Testis (tissue), 3 donors: Measurements from ENCODE around the gene DAD1. TPM values are rescaled to one million over a fixed set of nuclear protein-coding genes. Genes with fewer than 3 reads are reported as not detected.

Source experiments
- DNase-seq: peaks from one replicate; pipeline ENCODE4 v3.0.0-alpha.2; 2019
- H3K27ac ChIP-seq, 2 donors: fragments of 200-600 bp; sonication (generic); one replicate each; pipeline ENCODE4 v1.5.1; 2019
- H3K27me3 ChIP-seq: fragments of 200-600 bp; sonication (generic); one replicate; pipeline ENCODE4 v1.5.1; 2019
- H3K36me3 ChIP-seq: fragments of 200-600 bp; sonication (generic); one replicate; pipeline ENCODE4 v1.5.1; 2017; ENCODE audit warnings: low read depth; ENCODE audit errors: missing control alignments
- H3K4me1 ChIP-seq: fragments of 200-600 bp; sonication (generic); one replicate; pipeline ENCODE4 v1.5.1; 2019
- H3K4me3 ChIP-seq, 2 donors: fragments of 200-600 bp; sonication (generic); one replicate each; pipeline ENCODE4 v1.5.1; 2017 to 2019
- H3K9me3 ChIP-seq: fragments of 200-600 bp; sonication (generic); one replicate; pipeline ENCODE4 v1.5.1; 2017
- POLR2A ChIP-seq: fragments of 450-650 bp; IDR thresholded peaks from one replicate; pipeline ENCODE4 v1.6.1; 2017; ENCODE audit warnings: antibody characterized with exemption, mild to moderate bottlenecking, moderate library complexity
- WGBS, 2 donors: methylation state at CpG; one replicate each; pipeline ENCODE4 v1.1.5; 2018; 5-methylcytosine and 5-hydroxymethylcytosine counted together
- intact Hi-C: fragments of 100-400 bp; cut with DNase I; formaldehyde crosslinking; loops from one replicate; pipeline ENCODE4 v1.15.1; 2023; ENCODE audit warnings: low total_unique reads
- polyA plus RNA-seq: library from polyadenylated mRNA; stranded (reverse); fragments of 350-450 nt; fragmentation: Illumina TruSeq; extraction: RNeasy Lipid Tissue Mini Kit (QIAGEN cat#74804); gene quantifications from one replicate; pipeline ENCODE4 v1.2.3, GENCODE V29; 2014; ENCODE audit warnings: low read depth, low replicate concordance; ENCODE audit not compliant: insufficient read depth
- total RNA-seq, 2 donors: library from RNA; depleted of rRNA; stranded (reverse); fragments of >200 nt; gene quantifications; one replicate each; pipeline ENCODE4 v1.2.3, GENCODE V29; 2016
- TF ChIP-seq, protein P1 (sequence below), 3 experiments: fragments of 450-650 bp in 2 of 3; fragments of 200-600 bp in 1 of 3; sonication (generic) in 1 of 3; IDR thresholded peaks; one replicate each; pipeline ENCODE4 v1.5.1; 2016 to 2019; ENCODE audit warnings: antibody characterized with exemption in 3 of 3, mild to moderate bottlenecking in 2 of 3, moderate library complexity in 1 of 3

The DAD1 gene
- total and polyA plus RNA-seq, 3 donors from 2014 or later = 209 to 350 (median 235) TPM

- Histone ChIP-seq H3K27me3 (no peaks in the 10 kb centered on the region), H3K4me3 (no peak overlapping the region), H3K36me3 (no peaks in the 10 kb centered on the region), H3K9me3 (no peaks in the 10 kb centered on the region), H3K4me1 (peaks cover 14% of the 10 kb centered on the region), H3K27ac (no peak overlapping the region)
- intact Hi-C loops = no loop called here
- TF ChIP-seq, protein P1, sequence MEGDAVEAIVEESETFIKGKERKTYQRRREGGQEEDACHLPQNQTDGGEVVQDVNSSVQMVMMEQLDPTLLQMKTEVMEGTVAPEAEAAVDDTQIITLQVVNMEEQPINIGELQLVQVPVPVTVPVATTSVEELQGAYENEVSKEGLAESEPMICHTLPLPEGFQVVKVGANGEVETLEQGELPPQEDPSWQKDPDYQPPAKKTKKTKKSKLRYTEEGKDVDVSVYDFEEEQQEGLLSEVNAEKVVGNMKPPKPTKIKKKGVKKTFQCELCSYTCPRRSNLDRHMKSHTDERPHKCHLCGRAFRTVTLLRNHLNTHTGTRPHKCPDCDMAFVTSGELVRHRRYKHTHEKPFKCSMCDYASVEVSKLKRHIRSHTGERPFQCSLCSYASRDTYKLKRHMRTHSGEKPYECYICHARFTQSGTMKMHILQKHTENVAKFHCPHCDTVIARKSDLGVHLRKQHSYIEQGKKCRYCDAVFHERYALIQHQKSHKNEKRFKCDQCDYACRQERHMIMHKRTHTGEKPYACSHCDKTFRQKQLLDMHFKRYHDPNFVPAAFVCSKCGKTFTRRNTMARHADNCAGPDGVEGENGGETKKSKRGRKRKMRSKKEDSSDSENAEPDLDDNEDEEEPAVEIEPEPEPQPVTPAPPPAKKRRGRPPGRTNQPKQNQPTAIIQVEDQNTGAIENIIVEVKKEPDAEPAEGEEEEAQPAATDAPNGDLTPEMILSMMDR (IDR thresholded peaks at IDR 0.05) = no peak
- no peak for TF ChIP-seq POLR2A
- 85% methylated on average over 6 of the region's 6 CpGs for WGBS, 2 donors
- no peak for DNase-seq
Measured at GRCh38 chr14:22549324-22549962, 39.6 kb downstream of the DAD1 start.

DNA sequence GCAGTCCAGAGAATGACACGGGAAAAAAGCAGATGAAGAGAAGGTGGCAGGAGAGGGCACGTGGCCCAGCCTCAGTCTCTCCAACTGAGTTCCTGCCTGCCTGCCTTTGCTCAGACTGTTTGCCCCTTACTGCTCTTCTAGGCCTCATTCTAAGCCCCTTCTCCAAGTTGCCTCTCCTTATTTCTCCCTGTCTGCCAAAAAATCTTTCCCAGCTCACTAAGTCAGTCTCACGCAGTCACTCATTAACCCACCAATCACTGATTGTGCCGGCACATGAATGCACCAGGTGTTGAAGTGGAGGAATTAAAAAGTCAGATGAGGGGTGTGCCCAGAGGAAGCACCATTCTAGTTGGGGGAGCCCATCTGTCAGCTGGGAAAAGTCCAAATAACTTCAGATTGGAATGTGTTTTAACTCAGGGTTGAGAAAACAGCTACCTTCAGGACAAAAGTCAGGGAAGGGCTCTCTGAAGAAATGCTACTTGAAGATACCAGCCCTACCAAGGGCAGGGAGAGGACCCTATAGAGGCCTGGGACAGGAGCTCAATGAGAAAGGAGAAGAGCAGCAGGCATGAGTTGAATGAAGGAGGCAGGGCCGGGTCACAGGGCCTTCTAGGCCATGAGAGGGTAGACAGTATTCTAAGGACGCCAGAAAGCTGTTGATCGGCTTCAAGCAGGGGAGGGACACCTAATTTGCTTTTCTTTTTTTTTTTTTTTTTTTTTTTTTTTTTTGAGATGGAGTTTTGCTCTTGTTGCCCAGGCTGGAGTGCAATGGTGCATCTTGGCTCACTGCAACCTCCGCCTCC is 40.9 kb downstream of the DAD1 start:
- peaks cover 14% of the 10 kb centered on the region for H3K4me1 ChIP-seq
- no peaks in the 10 kb centered on the region for H3K36me3 ChIP-seq
- no peak for TF ChIP-seq POLR2A
- TF ChIP-seq, protein P1 (IDR thresholded peaks at IDR 0.05) = no peak
- WGBS, 2 donors = 80 to 82% methylated on average over 8 of the region's 8 CpGs
- H3K9me3 ChIP-seq = no peaks in the 10 kb centered on the region
- H3K4me3 ChIP-seq = no peak overlapping the region
- H3K27me3 ChIP-seq = no peaks in the 10 kb centered on the region
- DNase-seq = no peak
- intact Hi-C loops = no loop called here
- H3K27ac ChIP-seq = no peak overlapping the region

GRCh38 chr14:22547313-22547947 is 41.6 kb downstream of the DAD1 start:
- no peak for DNase-seq
- intact Hi-C loops = no loop called here
- WGBS, 2 donors = 79 to 88% methylated on average over 8 to 9 of the region's 9 CpGs

DNA sequence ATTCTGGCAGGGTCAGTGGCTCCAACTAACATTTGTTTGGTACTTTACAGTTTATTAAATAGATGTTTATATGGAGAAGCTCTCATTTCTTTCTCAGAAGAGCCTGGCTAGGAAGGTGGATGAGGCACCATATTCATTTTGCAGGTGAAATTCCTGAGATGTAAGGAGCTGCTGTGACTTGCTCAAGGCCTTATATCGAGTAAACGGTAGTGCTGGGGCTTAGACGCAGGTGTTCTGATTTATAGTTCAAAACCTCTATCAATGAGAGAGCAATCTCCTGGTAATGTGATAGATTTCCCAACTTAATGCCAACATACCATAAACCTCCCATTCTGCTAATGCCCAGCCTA is 42.3 kb downstream of the DAD1 start:
- TF ChIP-seq POLR2A = no peak
- TF ChIP-seq, protein P1 (IDR thresholded peaks at IDR 0.05) = no peak
- Histone ChIP-seq H3K9me3 (no peaks in the 10 kb centered on the region), H3K4me3 (no peak overlapping the region), H3K4me1 (peaks cover 14% of the 10 kb centered on the region), H3K27me3 (no peaks in the 10 kb centered on the region), H3K27ac (peak overlapping the region; percentile 16 to 66), H3K36me3 (no peaks in the 10 kb centered on the region)
- no peak for DNase-seq
- WGBS, 2 donors = 61% methylated on average over 3 of the region's 3 CpGs
- intact Hi-C loops = no loop called here

More at GRCh38 chr14:22547313-22547947, 41.6 kb downstream of the DAD1 start:
- Histone ChIP-seq H3K27me3 (no peaks in the 10 kb centered on the region), H3K4me1 (peaks cover 14% of the 10 kb centered on the region), H3K9me3 (no peaks in the 10 kb centered on the region), H3K4me3 (no peak overlapping the region), H3K27ac (peak overlapping the region; percentile 16 to 66), H3K36me3 (no peaks in the 10 kb centered on the region)
- TF ChIP-seq, protein P1 (IDR thresholded peaks at IDR 0.05) = no peak
- TF ChIP-seq POLR2A = no peak
